SK-N-SH treated with all-trans-retinoic acid at 6 μM for 48 hours (cell line): ENCODE measurements around the gene GJA9.

Experiments used
- ARNTL ChIP-seq: fragments of 450-650 bp; formaldehyde crosslinking; IDR thresholded peaks from 2 replicates; pipeline ENCODE4 v1.5.0; 2020; ENCODE audit warnings: low read depth, mild to moderate bottlenecking, moderate library complexity, borderline replicate concordance
- CSDC2 ChIP-seq: fragments of 250-450 bp; sonication (Bioruptor Pico); IDR thresholded peaks from 2 replicates; pipeline ENCODE4 v1.5.0; 2020; ENCODE audit warnings: mild to moderate bottlenecking, moderate library complexity
- CSRNP3 ChIP-seq: fragments of 250-450 bp; sonication (Bioruptor Pico); IDR thresholded peaks from 2 replicates; pipeline ENCODE4 v1.5.1; 2021; ENCODE audit warnings: mild to moderate bottlenecking, moderate library complexity
- PATZ1 ChIP-seq: fragments of 250-450 bp; sonication (Bioruptor Pico); IDR thresholded peaks from 2 replicates; pipeline ENCODE4 v1.8.0; 2020; ENCODE audit warnings: mild to moderate bottlenecking, moderate library complexity, borderline replicate concordance
- POU6F1 ChIP-seq: fragments of 250-450 bp; sonication (Bioruptor Pico); IDR thresholded peaks from 2 replicates; pipeline ENCODE4 v1.8.0; 2021; ENCODE audit warnings: low read depth, mild to moderate bottlenecking, moderate library complexity, borderline replicate concordance
- RARB ChIP-seq: fragments of 250-450 bp; sonication (Bioruptor Pico); IDR thresholded peaks from 2 replicates; pipeline ENCODE4 v1.8.0; 2021; ENCODE audit warnings: mild to moderate bottlenecking, moderate library complexity
- SNAI2 ChIP-seq: fragments of 250-450 bp; sonication (Bioruptor Pico); IDR thresholded peaks from 2 replicates; pipeline ENCODE4 v1.5.0; 2020; ENCODE audit warnings: mild to moderate bottlenecking, moderate library complexity
- TSHZ2 ChIP-seq: fragments of 250-450 bp; sonication (Bioruptor Pico); IDR thresholded peaks from 2 replicates; pipeline ENCODE4 v1.5.0; 2020; ENCODE audit warnings: mild to moderate bottlenecking, moderate library complexity
- ZFP30 ChIP-seq: fragments of 450-650 bp; formaldehyde crosslinking; IDR thresholded peaks from 2 replicates; pipeline ENCODE4 v1.5.0; 2022; ENCODE audit warnings: mild to moderate bottlenecking, moderate library complexity

DNA sequence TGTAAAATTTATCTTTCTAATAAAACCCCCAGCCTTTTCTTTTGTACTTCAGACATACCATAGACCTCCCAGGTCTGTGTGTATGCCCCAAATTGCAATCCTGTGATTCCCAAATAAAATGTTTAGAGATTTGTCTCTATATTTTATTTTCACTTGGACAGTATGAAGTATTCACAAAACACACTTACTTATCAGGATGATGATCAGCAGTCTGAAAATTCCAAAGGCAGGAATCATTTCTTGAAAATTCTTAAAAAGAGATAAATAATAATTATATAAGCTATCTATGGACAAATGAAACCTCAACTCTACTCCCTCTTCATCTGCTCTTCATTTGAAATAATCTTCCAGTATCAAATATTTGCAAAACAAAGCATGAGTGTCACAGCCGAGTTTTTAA is 11.6 kb upstream of the GJA9 start:
- TF ChIP-seq POU6F1 (CRISPR knock-in tag), result no peak
- no peak for TF ChIP-seq ZFP30 (CRISPR knock-in tag)
- no peak for TF ChIP-seq RARB
- TF ChIP-seq SNAI2 (CRISPR knock-in tag), result no peak
- no peak for TF ChIP-seq PATZ1
- TF ChIP-seq CSDC2 (CRISPR knock-in tag), result no peak
- no peak for TF ChIP-seq TSHZ2 (CRISPR knock-in tag)
- TF ChIP-seq ARNTL, result no peak
- no peak for TF ChIP-seq CSRNP3 (CRISPR knock-in tag)
